Femur (tissue), 1 donor: ENCODE results near the gene ZFTA.
"Not testable (repeated sequence)": the region's sequence is repeated elsewhere in the genome, so short reads cannot be mapped to it uniquely, and the experiment has no call there.

Experiments used
- DNase-seq: peaks from one replicate; pipeline ENCODE4 v3.0.0-alpha.2; 2017

ZFTA gene

GRCh38 chr11:63771741-63772318 lies 3.3 kb upstream of the ZFTA start:
- DNase-seq: not testable (repeated sequence)

GRCh38 chr11:63770763-63771162 lies 2.2 kb upstream of the ZFTA start:
- no peak for DNase-seq

DNA sequence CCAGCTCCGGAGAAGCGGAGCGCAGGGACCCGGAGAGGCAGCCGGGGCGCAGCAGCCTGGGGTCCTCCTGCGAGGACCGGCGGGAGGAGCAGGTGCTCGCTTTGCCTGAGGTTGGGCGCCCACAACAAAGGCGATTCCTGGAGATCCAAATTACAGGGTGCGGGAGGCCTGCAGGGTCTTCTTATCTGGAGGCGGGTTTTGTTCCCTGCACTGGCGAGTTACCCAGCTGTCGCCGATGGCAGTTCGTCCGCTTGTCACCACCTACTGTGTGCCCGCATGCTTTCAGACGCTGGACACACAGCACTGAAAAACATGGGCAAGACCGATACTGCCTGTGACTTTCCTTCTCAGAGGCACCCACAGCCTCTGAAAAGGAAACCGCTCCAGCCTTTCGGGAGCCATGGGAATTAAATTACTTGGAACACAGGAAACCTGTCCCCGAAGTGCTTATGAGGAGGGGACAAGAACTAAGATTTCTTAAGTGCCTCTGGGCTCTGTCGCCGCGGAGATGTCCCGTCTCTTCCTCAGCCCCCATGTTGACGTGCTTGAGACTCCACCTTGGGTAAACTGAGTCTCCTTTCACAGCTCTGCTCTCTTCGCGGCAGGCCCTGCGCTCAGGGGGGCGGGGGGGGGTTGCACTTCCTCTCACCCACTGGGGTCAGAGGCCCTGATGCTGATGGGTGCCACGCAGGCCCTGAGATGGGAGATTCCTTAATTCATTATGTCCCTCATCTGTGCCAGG lies 1.3 kb upstream of the ZFTA start:
- DNase-seq: peak; percentile 46

GRCh38 chr11:63769042-63769713 lies 603 bp upstream of the ZFTA start:
- DNase-seq: peak; percentile 53

- DNase-seq: peak; percentile 76
Measured at GRCh38 chr11:63767565-63768236, 874 bp downstream of the ZFTA start.

DNA sequence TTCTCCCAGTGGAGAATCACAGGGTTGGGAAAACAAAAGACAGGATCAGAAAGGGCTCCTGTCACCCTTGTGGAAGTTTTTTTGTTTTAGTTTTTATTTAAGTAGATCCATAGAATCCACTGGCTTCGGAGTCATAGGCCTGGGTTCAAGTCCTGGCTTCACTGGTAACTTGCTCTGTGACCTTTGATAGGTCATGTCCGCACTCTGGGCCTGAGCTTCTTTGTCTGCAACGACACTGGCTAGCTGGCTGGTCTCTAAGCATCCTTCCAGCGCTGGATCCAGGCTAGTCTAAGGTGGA lies 1.4 kb downstream of the ZFTA start:
- DNase-seq: no peak

DNA sequence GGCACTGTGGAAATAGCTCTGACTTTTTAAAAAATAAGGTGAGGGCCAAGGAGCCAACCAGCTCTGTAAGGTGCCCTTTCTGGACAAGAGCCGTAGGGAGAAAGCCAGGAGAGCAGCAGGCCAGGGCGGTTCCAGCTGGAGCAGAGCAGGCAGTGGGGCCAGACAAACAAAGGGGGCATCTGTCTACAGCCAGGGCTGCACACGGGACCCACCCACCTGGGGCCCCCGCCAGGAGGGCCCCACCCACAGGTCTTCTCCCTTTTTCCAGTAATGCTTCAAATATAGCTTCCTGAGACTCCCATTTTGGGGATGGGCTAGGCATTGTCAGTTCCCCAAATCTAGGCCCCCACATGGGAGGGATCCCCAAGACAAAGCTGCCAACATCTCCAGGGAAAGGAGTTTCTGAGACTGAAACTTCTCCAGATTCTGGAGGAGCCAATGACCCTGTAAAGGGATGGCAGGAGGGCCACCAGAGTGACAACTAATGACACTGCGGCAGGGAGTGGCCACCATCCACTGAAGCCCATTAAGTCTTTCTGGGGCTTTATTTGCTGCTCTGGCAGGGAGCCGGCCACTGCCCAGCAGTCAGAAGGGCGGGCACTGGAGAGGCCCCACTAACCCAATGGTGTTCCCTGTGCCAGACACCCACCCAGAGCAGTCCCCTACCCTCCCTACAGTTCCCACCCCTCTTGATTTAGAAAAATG lies 1.9 kb downstream of the ZFTA start:
- DNase-seq: peak; percentile 54

DNA sequence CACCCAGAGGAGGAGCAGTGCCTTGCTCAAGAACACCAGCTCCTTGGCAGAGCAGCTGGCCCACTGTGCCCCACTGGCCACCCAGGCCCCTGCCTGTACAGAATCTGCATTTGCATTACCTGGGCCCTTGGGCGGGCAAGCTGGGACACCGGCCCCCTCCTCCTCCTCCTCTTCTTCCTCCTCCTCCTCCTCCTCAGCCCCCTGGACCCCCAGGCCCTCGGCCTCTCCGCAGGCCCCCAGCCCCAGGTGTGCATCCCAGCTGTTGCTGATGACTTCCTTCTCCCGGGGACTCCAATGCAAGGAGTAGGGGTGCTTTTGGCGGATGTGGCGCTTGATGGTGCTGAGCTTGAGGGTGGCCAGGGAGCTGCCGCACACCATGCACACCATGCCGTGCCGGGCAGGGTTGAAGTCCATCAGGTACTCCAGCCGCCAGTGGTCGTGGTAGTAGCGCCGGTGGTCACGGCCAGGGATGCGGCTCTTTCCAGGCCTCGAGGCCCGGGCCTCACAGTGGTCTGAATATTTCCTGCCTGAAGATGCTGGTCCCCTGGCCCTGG lies 2.8 kb downstream of the ZFTA start:
- DNase-seq: peak; percentile 37

- peak; percentile 34 for DNase-seq
Measured at GRCh38 chr11:63764679-63765647, 3.6 kb downstream of the ZFTA start.

DNA sequence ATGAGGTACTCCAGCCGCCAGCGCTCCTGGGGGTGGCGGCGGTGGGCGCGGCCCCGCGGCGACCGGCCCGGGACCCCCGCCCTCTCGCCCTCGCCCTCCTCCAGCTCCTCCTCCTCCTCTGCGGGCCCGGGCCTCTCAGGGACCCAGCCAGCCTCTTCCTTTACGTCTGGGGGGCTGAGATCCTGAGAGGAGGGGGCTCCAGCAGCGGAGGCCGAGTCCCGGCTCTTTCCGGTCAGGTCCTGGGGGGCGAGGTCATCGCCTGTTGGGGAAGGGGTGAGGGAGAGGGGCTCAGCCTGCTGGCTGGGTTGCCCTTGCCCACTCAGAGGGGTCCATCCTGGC lies 4.3 kb downstream of the ZFTA start:
- DNase-seq: peak; percentile 32

- peak; percentile 51 for DNase-seq
Measured at GRCh38 chr11:63763496-63764339, 4.9 kb downstream of the ZFTA start.

DNA sequence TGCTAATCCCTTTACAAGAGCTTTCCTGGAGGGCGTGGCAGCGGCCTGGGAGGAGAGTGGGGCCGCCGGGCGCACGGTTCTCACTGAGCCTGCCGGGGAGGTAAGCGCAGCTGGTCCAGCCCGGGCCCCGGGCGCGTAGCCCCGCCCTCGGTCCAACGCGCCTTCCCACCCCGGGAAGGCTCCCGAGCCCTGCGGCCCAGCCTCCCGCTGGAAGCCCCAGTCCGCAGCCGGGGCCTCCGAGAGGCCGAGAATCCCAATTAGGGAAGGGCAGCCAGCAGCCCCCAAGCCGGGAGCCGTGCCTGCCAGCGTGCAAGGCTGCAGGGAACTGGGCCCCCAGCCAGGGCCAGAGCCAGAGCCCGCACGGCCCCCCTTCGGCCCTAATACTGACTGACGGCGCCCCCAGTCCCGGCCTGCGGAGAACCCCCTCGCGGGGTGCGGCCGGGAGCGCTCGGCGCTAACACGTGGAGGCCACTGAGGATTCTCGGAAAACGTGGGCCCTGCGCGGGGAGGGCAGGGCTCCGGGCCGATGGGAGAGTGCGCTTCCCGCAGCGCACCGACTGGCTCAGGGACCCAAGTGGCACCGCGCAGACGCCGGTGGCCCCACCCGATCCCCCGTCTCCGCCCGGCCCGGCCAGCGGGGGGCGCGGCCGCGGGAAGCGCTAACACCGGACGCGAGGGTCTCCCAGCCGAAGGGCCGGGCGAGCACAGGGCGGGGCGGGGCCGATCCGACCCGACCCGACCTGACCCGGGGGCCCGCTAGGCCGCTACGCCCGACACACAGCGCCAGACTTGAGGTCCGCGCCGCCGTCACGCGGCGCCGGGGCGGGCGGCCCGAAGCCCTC lies 5.7 kb downstream of the ZFTA start:
- peak; percentile 78 for DNase-seq

DNA sequence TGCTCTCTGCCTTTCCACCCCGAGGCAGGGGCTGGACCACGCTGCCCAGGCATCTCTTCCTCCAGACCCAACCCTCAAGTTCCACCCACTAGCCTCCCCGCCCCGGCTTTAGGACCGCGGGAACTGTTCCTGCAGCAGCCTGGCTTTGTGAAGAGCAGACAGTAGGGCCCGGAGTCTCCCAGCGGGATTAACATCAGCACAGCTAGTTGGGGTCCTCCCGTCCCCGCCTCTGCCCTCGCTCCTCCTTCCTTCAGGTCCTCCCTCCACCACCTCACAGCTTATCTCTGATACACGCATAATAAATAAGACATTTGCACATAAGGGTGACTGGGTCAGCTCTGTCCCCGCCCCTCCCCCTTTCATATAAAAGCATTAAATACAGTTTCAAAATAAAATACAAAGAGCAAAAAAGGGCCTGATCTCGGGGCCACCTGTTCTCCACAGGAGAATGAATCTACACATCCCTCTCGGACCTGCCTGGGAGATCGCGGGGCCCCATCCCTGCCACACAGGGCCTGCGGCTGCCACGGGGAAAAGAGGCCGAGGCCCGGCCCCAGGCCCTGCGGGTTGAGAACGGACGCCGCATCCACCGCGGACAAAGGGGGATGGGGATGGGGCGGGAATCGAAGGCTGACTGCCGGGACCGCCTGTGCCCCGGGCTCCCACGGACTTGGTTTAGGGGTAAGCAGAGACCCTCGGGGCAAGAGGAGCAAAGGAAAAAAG lies 6.5 kb downstream of the ZFTA start:
- peak; percentile 53 for DNase-seq

- no peak for DNase-seq
Measured at GRCh38 chr11:63761188-63761587, 7.4 kb downstream of the ZFTA start.

- no peak for DNase-seq
Measured at GRCh38 chr11:63760487-63761079, 8.0 kb downstream of the ZFTA start.

DNA sequence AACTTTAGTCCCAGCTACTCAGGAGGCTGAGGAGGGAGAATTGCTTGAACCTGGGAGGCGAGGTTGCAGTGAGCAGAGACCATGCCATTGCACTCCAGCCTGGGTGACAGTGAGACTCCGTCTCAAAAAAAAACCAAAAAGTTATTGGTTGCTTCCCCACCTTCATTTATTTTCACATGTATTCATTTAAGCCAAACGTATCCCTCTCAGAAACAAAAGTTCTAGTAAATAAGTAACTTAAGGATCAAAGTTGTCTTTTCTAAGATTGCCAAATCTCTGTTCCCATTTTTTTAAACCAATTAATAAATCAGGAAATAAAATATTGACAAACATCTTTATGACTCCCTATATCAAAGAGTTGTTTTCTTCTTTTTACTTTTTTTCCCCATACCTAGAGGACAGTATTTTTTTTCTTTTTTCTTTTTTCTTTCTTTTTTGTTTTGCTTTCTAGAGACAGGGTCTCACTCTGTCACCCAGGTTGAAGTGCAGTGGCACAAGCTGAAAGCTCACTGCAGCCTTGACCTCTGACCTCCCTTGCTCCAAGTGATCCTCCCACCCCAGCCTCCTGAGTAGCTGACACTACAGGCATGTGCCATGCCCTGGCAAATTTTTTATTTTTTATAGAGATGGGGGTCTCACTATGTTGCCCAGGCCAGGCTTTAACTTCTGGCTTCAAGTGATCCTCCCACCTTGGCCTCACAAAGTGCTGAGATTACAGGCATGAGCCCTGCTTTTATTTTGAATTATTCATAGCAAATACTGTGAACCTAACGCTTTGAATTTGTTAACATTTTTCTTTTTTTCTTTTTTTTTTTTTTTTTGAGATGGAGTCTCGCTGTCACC lies 11.4 kb downstream of the ZFTA start:
- DNase-seq: no peak

DNA sequence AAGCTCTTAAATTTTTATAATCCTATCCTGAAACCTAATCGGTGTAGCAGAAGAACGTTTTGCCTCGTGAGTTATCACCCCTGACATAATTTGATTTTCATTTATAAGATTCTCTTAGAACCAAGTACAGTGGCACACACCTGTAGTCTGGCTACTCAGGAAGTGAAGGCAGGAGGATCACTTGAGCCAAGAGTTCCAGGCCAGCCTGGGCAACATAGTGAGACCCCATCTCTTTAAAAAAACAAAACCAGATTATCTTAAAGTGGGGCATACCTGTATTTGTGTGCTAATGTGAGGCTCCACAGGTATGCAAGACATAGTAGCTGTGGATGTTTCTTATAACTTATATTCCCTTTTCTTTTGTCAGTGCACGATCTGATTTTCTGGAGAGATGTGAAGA lies 19.0 kb downstream of the ZFTA start:
- DNase-seq: no peak

- DNase-seq: no peak
Measured at GRCh38 chr11:63747011-63747410, 21.6 kb downstream of the ZFTA start.
